ENCODE results near the gene CACNA2D3. TPM values are rescaled to one million over a fixed set of nuclear protein-coding genes. Genes with fewer than 3 reads are reported as not detected.

Gene CACNA2D3
- total and polyA plus RNA-seq, 4 donors, result 0.72 to 2.4 (median 1.5) TPM

GRCh38 chr3:54530944-54531343 is 408.6 kb downstream of the CACNA2D3 start:
- H3K27me3 ChIP-seq (ENCODE audit: control insufficient read depth in 1 of 2, insufficient read depth in 2 of 2, low read length in 1 of 2), result no peaks in the 10 kb centered on the region

DNA sequence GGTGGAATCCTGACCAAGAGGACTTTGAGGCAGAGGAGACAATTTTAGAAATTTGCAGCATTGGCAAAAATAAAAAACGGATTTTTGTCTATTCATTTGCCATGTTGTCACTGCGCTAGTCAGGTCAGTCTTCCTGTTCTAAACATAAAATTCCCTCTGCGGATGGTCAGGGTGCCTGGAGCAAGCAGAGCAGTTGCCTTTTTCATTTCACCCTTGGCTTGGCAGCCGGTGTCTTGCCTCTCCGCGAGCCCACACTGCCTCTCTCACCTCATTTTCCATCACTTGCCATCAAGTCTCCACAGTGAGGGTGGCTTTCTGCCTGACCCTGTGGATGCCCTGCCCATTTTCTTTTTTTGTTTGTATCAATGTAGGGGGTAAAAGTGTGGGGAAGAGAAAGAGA is 409.4 kb downstream of the CACNA2D3 start:
- no peaks in the 10 kb centered on the region for H3K36me3 ChIP-seq (ENCODE audit: control insufficient read depth in 1 of 2, insufficient read depth in 2 of 2, low read length in 1 of 2)
- WGBS, 2 donors, result 91 to 97% methylated on average over 6 of the region's 6 CpGs
- H3K27ac ChIP-seq (ENCODE audit: low read depth in 1 of 2, low read length in 2 of 2), result no peak overlapping the region
- no peak overlapping the region for H3K4me3 ChIP-seq (ENCODE audit: low read length in 2 of 2)
- H3K27me3 ChIP-seq (ENCODE audit: control insufficient read depth in 1 of 2, insufficient read depth in 2 of 2, low read length in 1 of 2), result no peaks in the 10 kb centered on the region
- ATAC-seq (ENCODE audit: low FRiP score), result no peak
- DNase-seq, result no peak
- H3K9me3 ChIP-seq (ENCODE audit: control insufficient read depth, low read length), result no peaks in the 10 kb centered on the region
- no peaks in the 10 kb centered on the region for H3K4me1 ChIP-seq (ENCODE audit: control insufficient read depth in 1 of 2, insufficient read depth in 2 of 2, low read length in 2 of 2)
- intact Hi-C loops (cut with DNase I), result no loop called here

More at GRCh38 chr3:54530944-54531343, 408.6 kb downstream of the CACNA2D3 start:
- 72 to 74% methylated on average over 5 of the region's 5 CpGs for WGBS, 2 donors
- DNase-seq, result no peak
- Histone ChIP-seq H3K27ac (ENCODE audit: low read depth in 1 of 2, low read length in 2 of 2) (no peak overlapping the region), H3K9me3 (ENCODE audit: control insufficient read depth, low read length) (no peaks in the 10 kb centered on the region), H3K36me3 (ENCODE audit: control insufficient read depth in 1 of 2, insufficient read depth in 2 of 2, low read length in 1 of 2) (no peaks in the 10 kb centered on the region), H3K4me1 (ENCODE audit: control insufficient read depth in 1 of 2, insufficient read depth in 2 of 2, low read length in 2 of 2) (no peaks in the 10 kb centered on the region), H3K4me3 (ENCODE audit: low read length in 2 of 2) (no peak overlapping the region)
- ATAC-seq (ENCODE audit: low FRiP score), result no peak
- intact Hi-C loops (cut with DNase I), result no loop called here

- no peaks in the 10 kb centered on the region for H3K36me3 ChIP-seq (ENCODE audit: control insufficient read depth in 1 of 2, insufficient read depth in 2 of 2, low read length in 1 of 2)
- H3K27ac ChIP-seq (ENCODE audit: low read depth in 1 of 2, low read length in 2 of 2), result no peak overlapping the region
- no peak overlapping the region for H3K4me3 ChIP-seq (ENCODE audit: low read length in 2 of 2)
- no peak for DNase-seq
- H3K27me3 ChIP-seq (ENCODE audit: control insufficient read depth in 1 of 2, insufficient read depth in 2 of 2, low read length in 1 of 2), result no peaks in the 10 kb centered on the region
- no peaks in the 10 kb centered on the region for H3K9me3 ChIP-seq (ENCODE audit: control insufficient read depth, low read length)
- no peak for ATAC-seq (ENCODE audit: low FRiP score)
- intact Hi-C loops (cut with DNase I), result no loop called here
- WGBS, 2 donors, result 63% methylated on average over 4 of the region's 4 CpGs
- no peaks in the 10 kb centered on the region for H3K4me1 ChIP-seq (ENCODE audit: control insufficient read depth in 1 of 2, insufficient read depth in 2 of 2, low read length in 2 of 2)
Measured at GRCh38 chr3:54533856-54534255, 411.5 kb downstream of the CACNA2D3 start.

- intact Hi-C loops (cut with DNase I), result no loop called here
- no peak for ATAC-seq (ENCODE audit: low FRiP score)
- 96 to 97% methylated on average over 1 of the region's 1 CpG for WGBS, 2 donors
Measured at GRCh38 chr3:54535619-54536018, 413.3 kb downstream of the CACNA2D3 start.

DNA sequence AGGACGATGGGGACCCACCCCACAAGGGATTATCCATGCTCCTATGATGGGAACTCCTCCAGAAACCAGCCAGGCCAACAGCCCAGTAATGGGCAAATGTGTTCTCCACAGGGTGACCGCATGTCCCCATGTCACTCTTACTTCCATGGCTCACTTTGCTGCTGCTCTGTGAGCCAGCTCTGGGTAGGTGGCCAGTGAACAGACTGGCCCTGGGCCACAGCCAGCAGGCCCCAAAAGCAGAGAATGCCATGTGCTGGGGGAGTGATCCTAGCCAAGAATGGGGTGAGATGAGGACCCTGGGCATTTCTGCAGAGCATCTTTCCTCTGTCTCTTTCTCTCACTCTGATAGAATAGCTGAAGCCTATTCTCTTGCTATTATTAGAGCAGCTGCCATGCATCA is 414.1 kb downstream of the CACNA2D3 start:
- ATAC-seq (ENCODE audit: low FRiP score), result no peak

More at GRCh38 chr3:54535619-54536018, 413.3 kb downstream of the CACNA2D3 start:
- Histone ChIP-seq H3K36me3 (ENCODE audit: control insufficient read depth in 1 of 2, insufficient read depth in 2 of 2, low read length in 1 of 2) (no peaks in the 10 kb centered on the region), H3K27ac (ENCODE audit: low read depth in 1 of 2, low read length in 2 of 2) (no peak overlapping the region), H3K4me1 (ENCODE audit: control insufficient read depth in 1 of 2, insufficient read depth in 2 of 2, low read length in 2 of 2) (no peaks in the 10 kb centered on the region), H3K27me3 (ENCODE audit: control insufficient read depth in 1 of 2, insufficient read depth in 2 of 2, low read length in 1 of 2) (no peaks in the 10 kb centered on the region), H3K9me3 (ENCODE audit: control insufficient read depth, low read length) (no peaks in the 10 kb centered on the region), H3K4me3 (ENCODE audit: low read length in 2 of 2) (no peak overlapping the region)
- DNase-seq, result no peak

DNA sequence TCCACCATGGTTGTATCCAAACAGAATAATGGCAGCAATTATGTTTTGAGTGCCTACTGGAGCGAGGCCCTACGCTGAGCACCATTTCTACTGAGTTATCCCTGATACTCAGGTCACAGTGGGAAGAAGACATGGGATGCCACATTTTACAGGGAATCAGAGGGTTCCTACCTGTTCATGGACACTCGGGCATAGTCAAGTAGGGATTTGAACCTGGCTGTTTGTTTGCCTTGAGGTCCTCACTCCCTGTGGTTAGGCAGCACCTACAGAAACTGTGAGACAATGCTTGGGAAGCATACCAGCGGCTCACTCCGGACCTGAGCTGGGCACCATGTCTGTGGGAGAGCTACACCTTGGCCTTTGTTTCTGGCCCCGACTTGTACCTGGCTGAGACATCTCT is 415.2 kb downstream of the CACNA2D3 start:
- H3K9me3 ChIP-seq (ENCODE audit: control insufficient read depth, low read length), result no peaks in the 10 kb centered on the region
- DNase-seq, result no peak
- no peaks in the 10 kb centered on the region for H3K36me3 ChIP-seq (ENCODE audit: control insufficient read depth in 1 of 2, insufficient read depth in 2 of 2, low read length in 1 of 2)
- no peak overlapping the region for H3K27ac ChIP-seq (ENCODE audit: low read depth in 1 of 2, low read length in 2 of 2)
- 92 to 96% methylated on average over 6 of the region's 6 CpGs for WGBS, 2 donors
- H3K27me3 ChIP-seq (ENCODE audit: control insufficient read depth in 1 of 2, insufficient read depth in 2 of 2, low read length in 1 of 2), result no peaks in the 10 kb centered on the region
- no peaks in the 10 kb centered on the region for H3K4me1 ChIP-seq (ENCODE audit: control insufficient read depth in 1 of 2, insufficient read depth in 2 of 2, low read length in 2 of 2)
- no peak for ATAC-seq (ENCODE audit: low FRiP score)
- intact Hi-C loops (cut with DNase I), result no loop called here
- H3K4me3 ChIP-seq (ENCODE audit: low read length in 2 of 2), result no peak overlapping the region

More for the DNA sequence above, 414.1 kb downstream of the CACNA2D3 start:
- H3K27me3 ChIP-seq (ENCODE audit: control insufficient read depth in 1 of 2, insufficient read depth in 2 of 2, low read length in 1 of 2), result no peaks in the 10 kb centered on the region
- H3K4me1 ChIP-seq (ENCODE audit: control insufficient read depth in 1 of 2, insufficient read depth in 2 of 2, low read length in 2 of 2), result no peaks in the 10 kb centered on the region
- H3K9me3 ChIP-seq (ENCODE audit: control insufficient read depth, low read length), result no peaks in the 10 kb centered on the region
- H3K36me3 ChIP-seq (ENCODE audit: control insufficient read depth in 1 of 2, insufficient read depth in 2 of 2, low read length in 1 of 2), result no peaks in the 10 kb centered on the region
- H3K4me3 ChIP-seq (ENCODE audit: low read length in 2 of 2), result no peak overlapping the region
- no peak overlapping the region for H3K27ac ChIP-seq (ENCODE audit: low read depth in 1 of 2, low read length in 2 of 2)
- intact Hi-C loops (cut with DNase I), result no loop called here
- WGBS, 2 donors, result 54 to 57% methylated on average over 2 of the region's 2 CpGs
- no peak for DNase-seq

DNA sequence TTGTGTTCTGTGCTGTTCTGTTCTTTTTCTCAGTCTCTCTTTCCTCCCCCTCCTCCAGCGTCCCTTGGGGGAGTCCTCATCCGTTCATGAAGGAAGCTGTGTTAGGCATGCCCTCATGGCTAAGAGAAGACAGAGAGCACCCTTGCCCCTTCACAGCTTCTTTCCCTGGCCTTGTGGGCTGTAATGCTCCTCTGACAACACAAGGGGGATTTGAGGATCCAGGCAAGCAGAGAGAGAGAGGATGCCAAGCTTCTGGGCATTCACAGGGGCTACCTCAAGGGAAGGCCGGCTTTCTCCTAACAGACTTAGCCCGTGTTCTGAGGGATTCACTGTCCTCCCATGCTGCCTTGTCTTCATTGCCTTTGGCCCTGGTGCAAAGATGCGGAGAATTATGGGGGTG is 416.0 kb downstream of the CACNA2D3 start:
- 81 to 84% methylated on average over 5 of the region's 5 CpGs for WGBS, 2 donors
- H3K27ac ChIP-seq (ENCODE audit: low read depth in 1 of 2, low read length in 2 of 2), result no peak overlapping the region
- no peak overlapping the region for H3K4me3 ChIP-seq (ENCODE audit: low read length in 2 of 2)
- no peak for DNase-seq
- ATAC-seq (ENCODE audit: low FRiP score), result no peak
- no peaks in the 10 kb centered on the region for H3K36me3 ChIP-seq (ENCODE audit: control insufficient read depth in 1 of 2, insufficient read depth in 2 of 2, low read length in 1 of 2)
- no peaks in the 10 kb centered on the region for H3K9me3 ChIP-seq (ENCODE audit: control insufficient read depth, low read length)
- intact Hi-C loops (cut with DNase I), result no loop called here
- no peaks in the 10 kb centered on the region for H3K27me3 ChIP-seq (ENCODE audit: control insufficient read depth in 1 of 2, insufficient read depth in 2 of 2, low read length in 1 of 2)
- H3K4me1 ChIP-seq (ENCODE audit: control insufficient read depth in 1 of 2, insufficient read depth in 2 of 2, low read length in 2 of 2), result no peaks in the 10 kb centered on the region

DNA sequence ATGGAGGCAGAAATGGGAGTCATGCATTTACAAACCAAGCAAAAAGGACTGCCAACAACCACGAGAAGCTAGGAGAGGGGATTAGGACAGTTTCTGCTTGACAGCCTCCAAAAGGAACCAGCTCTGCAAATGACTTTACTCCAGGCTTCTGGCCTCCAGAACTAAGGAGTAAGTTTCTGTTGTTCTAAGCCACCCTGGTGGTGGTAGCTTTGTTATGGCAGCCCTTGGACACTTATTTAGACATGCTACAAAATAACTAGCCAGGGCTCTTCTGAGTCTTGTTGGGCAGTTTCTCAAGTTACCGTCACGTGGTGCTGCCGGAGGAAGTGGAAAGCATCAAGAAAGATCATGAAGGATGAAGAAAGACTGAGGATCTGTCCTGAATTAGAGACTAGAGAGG is 419.0 kb downstream of the CACNA2D3 start:
- WGBS, 2 donors, result 89 to 91% methylated on average over 4 of the region's 4 CpGs
- ATAC-seq (ENCODE audit: low FRiP score) (no peak), DNase-seq (no peak)
- H3K36me3 ChIP-seq (ENCODE audit: control insufficient read depth in 1 of 2, insufficient read depth in 2 of 2, low read length in 1 of 2), result no peaks in the 10 kb centered on the region
- H3K4me1 ChIP-seq (ENCODE audit: control insufficient read depth in 1 of 2, insufficient read depth in 2 of 2, low read length in 2 of 2), result no peaks in the 10 kb centered on the region
- H3K9me3 ChIP-seq (ENCODE audit: control insufficient read depth, low read length), result no peaks in the 10 kb centered on the region
- intact Hi-C loops (cut with DNase I), result no loop called here
- no peak overlapping the region for H3K4me3 ChIP-seq (ENCODE audit: low read length in 2 of 2)
- H3K27ac ChIP-seq (ENCODE audit: low read depth in 1 of 2, low read length in 2 of 2), result no peak overlapping the region
- no peaks in the 10 kb centered on the region for H3K27me3 ChIP-seq (ENCODE audit: control insufficient read depth in 1 of 2, insufficient read depth in 2 of 2, low read length in 1 of 2)

DNA sequence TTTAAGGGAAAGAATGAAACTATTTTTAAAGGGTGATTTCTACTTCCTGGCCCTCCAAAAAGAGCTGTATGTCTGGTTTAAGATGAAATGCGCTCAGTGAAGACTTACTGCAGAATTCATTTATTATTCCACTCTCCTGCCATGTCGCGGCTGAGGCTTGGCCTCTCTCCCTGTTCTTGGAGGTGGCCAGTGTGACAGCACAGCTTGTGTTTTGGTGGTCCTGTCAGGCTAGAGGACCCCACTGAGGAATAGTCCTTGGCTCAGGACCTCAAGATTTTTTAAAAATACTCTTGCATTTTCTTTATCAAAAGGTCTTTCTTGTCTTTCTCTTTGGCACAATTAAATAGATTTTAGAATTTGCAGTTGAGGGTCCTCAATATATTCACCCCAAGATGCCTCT is 421.1 kb downstream of the CACNA2D3 start:
- 18 to 21% methylated on average over 3 of the region's 3 CpGs for WGBS, 2 donors
- H3K4me1 ChIP-seq (ENCODE audit: control insufficient read depth in 1 of 2, insufficient read depth in 2 of 2, low read length in 2 of 2), result no peaks in the 10 kb centered on the region
- H3K27ac ChIP-seq (ENCODE audit: low read depth in 1 of 2, low read length in 2 of 2), result no peak overlapping the region
- no peaks in the 10 kb centered on the region for H3K27me3 ChIP-seq (ENCODE audit: control insufficient read depth in 1 of 2, insufficient read depth in 2 of 2, low read length in 1 of 2)
- H3K36me3 ChIP-seq (ENCODE audit: control insufficient read depth in 1 of 2, insufficient read depth in 2 of 2, low read length in 1 of 2), result no peaks in the 10 kb centered on the region
- no peaks in the 10 kb centered on the region for H3K9me3 ChIP-seq (ENCODE audit: control insufficient read depth, low read length)
- ATAC-seq (ENCODE audit: low FRiP score), result no peak
- no peak overlapping the region for H3K4me3 ChIP-seq (ENCODE audit: low read length in 2 of 2)
- no peak for DNase-seq
- intact Hi-C loops (cut with DNase I), result no loop called here
